SJSA1 (cell line): ENCODE measurements around the gene ZNF536. TPM values are rescaled to one million over a fixed set of nuclear protein-coding genes. Genes with fewer than 3 reads are reported as not detected.

Experiments
- DNase-seq, 2 experiments: peaks; one replicate each; pipeline ENCODE4 v3.0.0-alpha.2; 2015 to 2020; ENCODE audit warnings: low spot score in 2 of 2, low read depth in 1 of 2
- H3K27ac ChIP-seq: fragments of 250-450 bp; sonication (Bioruptor Pico); 2 replicates; pipeline ENCODE4 v1.5.1; 2020; ENCODE audit warnings: mild to moderate bottlenecking, moderate library complexity
- H3K27me3 ChIP-seq: fragments of 250-450 bp; sonication (Bioruptor Pico); replicated peaks from 2 replicates; pipeline ENCODE4 v1.5.1; 2020; ENCODE audit warnings: mild to moderate bottlenecking, moderate library complexity
- H3K36me3 ChIP-seq: fragments of 250-450 bp; sonication (Bioruptor Pico); 2 replicates; pipeline ENCODE4 v1.5.1; 2020; ENCODE audit warnings: mild to moderate bottlenecking
- H3K4me1 ChIP-seq: fragments of 250-450 bp; sonication (Bioruptor Pico); replicated peaks from 2 replicates; pipeline ENCODE4 v1.6.1; 2021; ENCODE audit warnings: mild to moderate bottlenecking
- H3K4me3 ChIP-seq: fragments of 250-450 bp; sonication (Bioruptor Pico); 2 replicates; pipeline ENCODE4 v1.5.1; 2020; ENCODE audit warnings: mild to moderate bottlenecking
- H3K9me3 ChIP-seq: fragments of 250-450 bp; sonication (Bioruptor Pico); replicated peaks from 2 replicates; pipeline ENCODE4 v1.5.1; 2020; ENCODE audit warnings: mild to moderate bottlenecking
- total RNA-seq: library from RNA; depleted of rRNA; stranded (reverse); fragments of >200 nt; shearing (Covaris generic); gene quantifications from 2 replicates; pipeline ENCODE4 v1.2.3, GENCODE V29; 2014

ZNF536 gene
- total RNA-seq, 1 experiment from 2014 or later: 0.79 TPM

DNA sequence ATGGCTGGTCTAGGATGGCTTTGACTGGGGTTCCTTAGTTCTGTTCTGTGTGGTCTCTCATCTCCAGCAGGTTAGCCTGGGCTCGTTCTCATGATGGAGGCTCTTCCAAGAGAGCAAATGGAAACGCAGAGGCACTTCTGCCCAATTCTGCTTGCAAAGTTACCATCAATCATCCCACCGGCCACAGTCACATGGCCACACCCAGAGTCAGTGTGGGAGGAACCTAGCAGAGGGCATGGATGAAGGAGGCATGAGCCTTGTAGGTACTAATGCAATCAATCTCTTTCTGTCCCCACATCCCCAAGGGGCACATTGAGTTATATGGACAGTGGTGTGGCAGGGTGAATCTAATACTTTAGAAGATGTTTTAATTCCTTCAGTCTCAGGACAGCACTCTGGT is 207.2 kb downstream of the ZNF536 start:
- Histone ChIP-seq H3K9me3 (peaks cover 2% of the 10 kb centered on the region; the same call in 1 of the 2 replicates), H3K4me3 (no peak overlapping the region), H3K27ac (no peak overlapping the region), H3K27me3 (no peaks in the 10 kb centered on the region), H3K4me1 (no peaks in the 10 kb centered on the region), H3K36me3 (no peaks in the 10 kb centered on the region)
- DNase-seq: no peak

- H3K27ac ChIP-seq: no peak overlapping the region
- H3K27me3 ChIP-seq: no peaks in the 10 kb centered on the region
- no peak overlapping the region for H3K4me3 ChIP-seq
- no peak for DNase-seq
- no peaks in the 10 kb centered on the region for H3K36me3 ChIP-seq
- no peaks in the 10 kb centered on the region for H3K9me3 ChIP-seq
- no peaks in the 10 kb centered on the region for H3K4me1 ChIP-seq
These were observed 208.5 kb downstream of the ZNF536 start for GRCh38 chr19:30580673-30581072.

DNA sequence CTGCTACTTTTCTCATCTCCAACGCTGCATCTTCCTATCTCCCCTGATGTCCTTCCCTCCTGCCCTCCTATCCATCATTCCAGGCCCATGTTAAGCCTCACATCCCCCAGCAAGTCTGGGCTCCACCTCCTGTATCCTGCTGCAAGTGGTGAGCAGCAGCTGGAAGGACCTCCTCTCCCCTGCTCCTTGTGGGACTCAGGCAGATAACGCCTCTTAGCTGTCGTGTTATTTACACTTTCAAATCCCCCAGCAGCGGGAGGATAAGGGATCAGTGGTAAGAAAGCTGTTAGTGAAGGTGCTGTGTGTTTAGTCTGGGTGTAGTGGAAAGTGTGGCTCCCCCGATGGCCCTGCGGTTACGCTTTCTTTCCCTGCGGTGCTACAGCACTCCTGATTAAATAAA is 211.9 kb downstream of the ZNF536 start:
- H3K4me1 ChIP-seq: no peaks in the 10 kb centered on the region
- H3K9me3 ChIP-seq: peaks cover 3% of the 10 kb centered on the region; the same call in 1 of the 2 replicates
- no peak for DNase-seq
- no peak overlapping the region for H3K4me3 ChIP-seq
- no peaks in the 10 kb centered on the region for H3K36me3 ChIP-seq
- H3K27ac ChIP-seq: no peak overlapping the region
- no peaks in the 10 kb centered on the region for H3K27me3 ChIP-seq

DNA sequence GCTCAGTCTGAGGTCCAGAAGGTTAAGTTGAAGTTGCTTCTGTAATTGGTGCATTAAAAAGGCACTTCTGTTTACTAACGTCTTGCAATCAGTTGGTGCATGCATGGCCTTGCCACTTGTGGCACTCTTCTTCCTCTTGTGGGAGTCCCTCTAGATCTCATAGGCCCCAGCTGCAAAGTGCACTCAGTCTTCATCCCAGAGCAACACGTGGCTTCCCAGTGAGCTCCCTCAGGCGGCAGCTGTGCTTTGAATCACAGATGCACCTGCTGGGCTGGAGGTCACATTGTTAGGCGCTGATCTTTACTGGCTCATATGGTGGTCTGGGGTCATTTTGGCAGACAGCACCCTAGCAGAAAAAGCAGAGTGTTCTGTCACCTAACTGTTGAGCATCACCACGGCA is 215.7 kb downstream of the ZNF536 start:
- H3K4me3 ChIP-seq: no peak overlapping the region
- no peaks in the 10 kb centered on the region for H3K27me3 ChIP-seq
- H3K9me3 ChIP-seq: peaks cover 3% of the 10 kb centered on the region; the same call in 1 of the 2 replicates
- no peak overlapping the region for H3K27ac ChIP-seq
- no peak for DNase-seq
- H3K36me3 ChIP-seq: no peaks in the 10 kb centered on the region
- H3K4me1 ChIP-seq: no peaks in the 10 kb centered on the region

DNA sequence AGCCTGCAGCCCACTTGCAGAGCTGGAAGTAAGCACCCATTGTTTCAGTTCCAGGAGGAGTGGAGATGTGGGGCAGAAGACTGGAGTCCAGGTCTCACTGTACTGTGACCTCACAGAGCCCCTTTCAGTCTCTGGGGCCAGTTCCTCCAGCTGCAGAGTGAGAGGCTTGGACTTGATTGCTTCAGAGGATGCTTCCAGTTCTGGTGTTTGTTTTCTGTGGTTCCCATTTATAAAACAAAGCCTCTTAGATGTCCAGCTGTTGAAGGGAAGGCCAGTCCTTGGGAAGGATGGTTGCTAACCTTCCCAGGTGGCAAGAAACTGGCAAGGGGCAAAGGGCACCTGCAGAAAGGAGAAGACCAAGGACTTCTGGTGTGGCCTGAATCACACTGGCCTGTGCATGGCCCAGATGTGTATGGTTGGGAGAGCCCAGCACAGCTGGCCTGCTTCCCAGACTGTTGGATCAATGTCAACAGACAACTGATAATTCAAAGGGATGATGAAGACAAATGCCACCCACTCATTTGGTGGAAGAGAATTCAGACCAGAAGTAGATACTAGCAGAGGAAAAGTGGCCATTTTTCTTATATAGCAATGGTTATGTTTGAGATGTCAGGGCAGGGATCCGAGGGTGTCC is 218.5 kb downstream of the ZNF536 start:
- no peaks in the 10 kb centered on the region for H3K27me3 ChIP-seq
- no peak overlapping the region for H3K27ac ChIP-seq
- H3K9me3 ChIP-seq: peaks cover 3% of the 10 kb centered on the region; the same call in 1 of the 2 replicates
- H3K4me3 ChIP-seq: no peak overlapping the region
- no peaks in the 10 kb centered on the region for H3K36me3 ChIP-seq
- DNase-seq: no peak
- no peaks in the 10 kb centered on the region for H3K4me1 ChIP-seq

DNA sequence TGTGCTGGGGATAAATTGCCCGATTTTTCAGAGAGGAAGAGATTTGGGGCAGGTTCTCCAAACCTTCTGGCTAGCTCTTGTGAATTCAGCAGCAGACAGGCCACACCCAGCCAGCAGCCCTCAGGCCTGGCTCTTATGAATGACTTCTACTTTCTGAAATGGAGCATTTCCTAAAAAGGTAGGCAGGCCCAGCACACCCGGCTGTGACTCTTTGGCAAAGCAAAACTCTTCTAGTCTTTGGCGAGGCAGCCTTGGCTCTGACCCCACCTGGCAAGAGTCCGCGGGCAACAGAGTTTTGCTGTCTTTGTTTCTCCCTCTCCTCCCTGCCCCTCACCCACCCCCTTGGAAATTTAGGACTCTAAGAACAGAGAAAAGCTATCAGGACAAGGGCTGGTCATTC is 221.2 kb downstream of the ZNF536 start:
- H3K27ac ChIP-seq: no peak overlapping the region

GRCh38 chr19:30593975-30594745 is 222.0 kb downstream of the ZNF536 start:
- Histone ChIP-seq H3K27me3 (no peaks in the 10 kb centered on the region), H3K4me3 (no peak overlapping the region), H3K36me3 (no peaks in the 10 kb centered on the region), H3K4me1 (no peaks in the 10 kb centered on the region), H3K27ac (no peak overlapping the region), H3K9me3 (no peaks in the 10 kb centered on the region)
- DNase-seq: no peak

More for the DNA sequence above, 221.2 kb downstream of the ZNF536 start:
- H3K27me3 ChIP-seq: no peaks in the 10 kb centered on the region
- DNase-seq: no peak
- H3K36me3 ChIP-seq: no peaks in the 10 kb centered on the region
- H3K4me1 ChIP-seq: no peaks in the 10 kb centered on the region
- no peaks in the 10 kb centered on the region for H3K9me3 ChIP-seq
- no peak overlapping the region for H3K4me3 ChIP-seq

GRCh38 chr19:30596268-30596667 is 224.1 kb downstream of the ZNF536 start:
- H3K27me3 ChIP-seq: no peaks in the 10 kb centered on the region
- no peaks in the 10 kb centered on the region for H3K36me3 ChIP-seq
- no peak for DNase-seq
- no peak overlapping the region for H3K27ac ChIP-seq
- H3K9me3 ChIP-seq: no peaks in the 10 kb centered on the region
- no peak overlapping the region for H3K4me3 ChIP-seq
- no peaks in the 10 kb centered on the region for H3K4me1 ChIP-seq

- Histone ChIP-seq H3K9me3 (no peaks in the 10 kb centered on the region), H3K4me3 (no peak overlapping the region), H3K27me3 (no peaks in the 10 kb centered on the region), H3K36me3 (no peaks in the 10 kb centered on the region), H3K4me1 (no peaks in the 10 kb centered on the region), H3K27ac (no peak overlapping the region)
- no peak for DNase-seq
These were observed 224.7 kb downstream of the ZNF536 start for GRCh38 chr19:30596813-30597399.

- no peak for DNase-seq
- H3K36me3 ChIP-seq: no peaks in the 10 kb centered on the region
- no peaks in the 10 kb centered on the region for H3K4me1 ChIP-seq
- no peak overlapping the region for H3K27ac ChIP-seq
- no peaks in the 10 kb centered on the region for H3K9me3 ChIP-seq
- H3K27me3 ChIP-seq: no peaks in the 10 kb centered on the region
- H3K4me3 ChIP-seq: no peak overlapping the region
These were observed 226.5 kb downstream of the ZNF536 start for GRCh38 chr19:30598688-30599087.

DNA sequence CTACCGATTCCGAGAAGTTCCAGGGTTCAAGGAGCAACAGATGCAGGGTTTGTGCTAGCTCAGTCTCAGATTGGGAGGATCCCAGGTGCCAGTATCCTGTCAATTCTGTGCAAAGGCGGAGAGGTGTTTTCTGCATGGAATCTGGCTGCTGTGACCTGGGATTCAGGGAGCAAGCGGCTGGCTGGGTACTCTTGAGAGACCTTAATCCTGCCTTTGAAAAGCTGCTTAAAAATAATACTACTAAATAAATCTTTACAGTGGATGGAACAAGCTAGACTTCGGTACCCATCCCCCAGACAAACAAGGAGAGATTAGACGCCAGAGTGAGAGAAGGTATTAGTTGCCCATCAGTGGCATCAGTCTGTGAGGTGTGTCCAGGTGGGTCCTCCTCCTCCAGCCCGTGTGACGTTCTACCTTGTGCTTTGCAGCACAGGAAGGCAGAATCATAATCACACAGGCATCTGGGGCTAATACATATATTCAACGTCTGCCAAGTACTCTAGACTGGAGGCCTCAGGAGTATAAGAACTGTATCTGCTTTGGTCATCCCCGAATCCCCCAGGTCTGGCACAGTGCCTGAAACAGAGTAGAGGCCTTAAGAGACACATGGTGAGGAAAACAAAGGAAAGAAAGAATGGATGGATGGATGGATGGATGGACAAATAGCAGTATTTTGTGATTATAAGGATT is 230.6 kb downstream of the ZNF536 start:
- H3K4me3 ChIP-seq: no peak overlapping the region
- H3K36me3 ChIP-seq: no peaks in the 10 kb centered on the region
- no peaks in the 10 kb centered on the region for H3K27me3 ChIP-seq
- H3K27ac ChIP-seq: no peak overlapping the region
- DNase-seq: no peak
- no peaks in the 10 kb centered on the region for H3K4me1 ChIP-seq
- no peaks in the 10 kb centered on the region for H3K9me3 ChIP-seq

DNA sequence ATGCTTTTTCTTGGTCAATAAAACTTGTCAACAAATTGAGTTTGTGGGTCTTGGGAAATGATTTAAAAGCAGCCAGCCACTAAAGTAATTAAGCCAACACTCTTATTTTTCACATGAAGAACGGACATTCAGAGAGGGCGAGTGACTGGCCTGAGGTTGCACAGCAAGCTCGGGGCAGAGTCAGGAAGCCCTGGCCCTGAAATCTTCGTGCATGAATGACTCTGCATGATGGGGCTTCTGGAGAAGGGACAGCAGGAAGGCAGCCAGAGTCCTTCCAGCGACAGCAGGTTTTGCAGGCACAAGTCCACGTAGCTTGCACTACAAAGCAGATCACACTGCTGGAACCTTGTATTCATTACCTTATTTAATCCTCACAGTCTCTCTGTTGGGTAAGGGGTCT is 232.5 kb downstream of the ZNF536 start:
- H3K27me3 ChIP-seq: no peaks in the 10 kb centered on the region
- H3K36me3 ChIP-seq: no peaks in the 10 kb centered on the region
- no peak overlapping the region for H3K27ac ChIP-seq
- DNase-seq: no peak
- no peaks in the 10 kb centered on the region for H3K9me3 ChIP-seq
- H3K4me3 ChIP-seq: no peak overlapping the region
- no peaks in the 10 kb centered on the region for H3K4me1 ChIP-seq

GRCh38 chr19:30605333-30605732 is 233.1 kb downstream of the ZNF536 start:
- Histone ChIP-seq H3K4me1 (no peaks in the 10 kb centered on the region), H3K4me3 (no peak overlapping the region), H3K9me3 (no peaks in the 10 kb centered on the region), H3K36me3 (no peaks in the 10 kb centered on the region), H3K27me3 (no peaks in the 10 kb centered on the region), H3K27ac (no peak overlapping the region)
- no peak for DNase-seq
